ENCODE data around the gene SOWAHA.

GRCh38 chr5:132837868-132838267 is 24.8 kb downstream of the SOWAHA start:
- no peak for TF ChIP-seq CTCF (IDR thresholded peaks at IDR 0.05)
- TF ChIP-seq EZH2 (IDR thresholded peaks at IDR 0.05): no peak
